ENCODE data around the gene USP48. TPM values are rescaled to one million over a fixed set of nuclear protein-coding genes. Genes with fewer than 3 reads are reported as not detected.

Gene USP48
- total and polyA plus RNA-seq, 2 of the 13 experiments (the other 11 are each of a cell fraction or from before 2014, with no cell fraction given): 30.4 to 30.7 TPM

GRCh38 chr1:21659099-21659923 is 123.6 kb downstream of the USP48 start (continued):
- TF ChIP-seq ZNF674 (CRISPR knock-in tag; IDR thresholded peaks at IDR 0.05; ENCODE audit: low read depth): no peak
- 0 out of 2 replicates have a peak, but pooled peaks have one; percentile 19 for TF ChIP-seq ZNF318 (CRISPR knock-in tag; IDR thresholded peaks at IDR 0.05)
- no peak for TF ChIP-seq RARG (CRISPR knock-in tag; IDR thresholded peaks at IDR 0.05; ENCODE audit: low read depth)
- TF ChIP-seq ELF1 (CRISPR knock-in tag; IDR thresholded peaks at IDR 0.05): peak; percentile 59; the same call in 1 of the 2 replicates
- peak; percentile 96 for TF ChIP-seq AGO2 (optimal IDR thresholded peaks at IDR 0.05; ENCODE audit: low read depth, low read length)
- peak; percentile 93 for TF ChIP-seq MTF1 (CRISPR knock-in tag; IDR thresholded peaks at IDR 0.05)
- TF ChIP-seq KDM6A (CRISPR knock-in tag; IDR thresholded peaks at IDR 0.05; ENCODE audit: low read depth): no peak
- no peak for TF ChIP-seq ZSCAN5A (CRISPR knock-in tag; IDR thresholded peaks at IDR 0.05; ENCODE audit: borderline replicate concordance)
- TF ChIP-seq ASH2L (IDR thresholded peaks at IDR 0.05; ENCODE audit: insufficient read length, low read depth, low read length): peak; percentile 28
- TF ChIP-seq JUNB (CRISPR knock-in tag; IDR thresholded peaks at IDR 0.05; ENCODE audit: borderline replicate concordance): peak; percentile 33; the same call in 1 of the 2 replicates
- peak; percentile 93 for TF ChIP-seq ZFP82 (CRISPR knock-in tag; IDR thresholded peaks at IDR 0.05; ENCODE audit: borderline replicate concordance)
- no peak for TF ChIP-seq RNF2 (conservative IDR thresholded peaks at IDR 0.05; ENCODE audit: low read depth)
- peak; percentile 96 for TF ChIP-seq ZNF331 (CRISPR knock-in tag; IDR thresholded peaks at IDR 0.05)
- 0 out of 2 replicates have a peak, but pooled peaks have one; percentile 59 for TF ChIP-seq DDIT3 (CRISPR knock-in tag; IDR thresholded peaks at IDR 0.05)
- peak; percentile 92; the same call in 1 of the 2 replicates for TF ChIP-seq HOXA9 (CRISPR knock-in tag; IDR thresholded peaks at IDR 0.05; ENCODE audit: borderline replicate concordance)
- no peak for TF ChIP-seq LCORL (IDR thresholded peaks at IDR 0.05)
- TF ChIP-seq LCORL (CRISPR knock-in tag; IDR thresholded peaks at IDR 0.05): peak; percentile 84
- TF ChIP-seq MBD4 (IDR thresholded peaks at IDR 0.05; ENCODE audit: borderline replicate concordance, low read length): no peak
- TF ChIP-seq CC2D1A (CRISPR knock-in tag; IDR thresholded peaks at IDR 0.05): 0 out of 2 replicates have a peak, but pooled peaks have one; percentile 65
- TF ChIP-seq ZNF589 (CRISPR knock-in tag; conservative IDR thresholded peaks at IDR 0.05): peak; percentile 98
